B cell (primary cell): ENCODE results near the gene NINJ2. TPM values are rescaled to one million over a fixed set of nuclear protein-coding genes. Genes with fewer than 3 reads are reported as not detected.
"Not testable (repeated sequence)": the region's sequence is repeated elsewhere in the genome, so short reads cannot be mapped to it uniquely, and the experiment has no call there.

ENCODE experiments used
- ATAC-seq: fragments of 200-7000 bp; cut with Tn5 transposase; one replicate; pipeline ENCODE4 v1.10.0; 2021; ENCODE audit warnings: low read depth, mild to moderate bottlenecking, moderate number of reproducible peaks, moderate library complexity
- CTCF ChIA-PET: fragments of 350-600 bp; sonication (Branson Sonifier 250); formaldehyde crosslinking; loops from one replicate; lab custom pipeline; 2021; ENCODE audit warnings: antibody characterized with exemption, inconsistent platforms; lab: Charles Lee
- POLR2A ChIA-PET: fragments of 350-600 bp; sonication (Branson Sonifier 250); formaldehyde crosslinking; loops from one replicate; lab custom pipeline; 2021; ENCODE audit warnings: antibody characterized with exemption; lab: Charles Lee
- DNase-seq: peaks from one replicate; pipeline ENCODE4 v3.0.0; 2013
- H2AFZ ChIP-seq: 2 replicates; pipeline ENCODE4 v1.6.1; 2012; ENCODE audit warnings: mild to moderate bottlenecking, low read depth, low read length; ENCODE audit not compliant: insufficient read depth, poor library complexity, severe bottlenecking
- H3K27ac ChIP-seq, 2 donors: 1 replicate in 1 of 2; 2 replicates in 1 of 2; pipeline ENCODE4 v1.5.1; 2012 to 2013; ENCODE audit warnings: low read length in 2 of 2, mild to moderate bottlenecking in 2 of 2, moderate library complexity in 1 of 2
- H3K27me3 ChIP-seq, 4 experiments: fragments of 200-600 bp in 1 of 4; sonication (generic) in 1 of 4; replicated peaks in 1 of 4; 1 replicate in 2 of 4; 2 replicates in 2 of 4; pipeline versions ENCODE4 v1.6.1 to v1.7.0; 2013 to 2016; ENCODE audit warnings: low read length in 3 of 4, mild to moderate bottlenecking in 2 of 4, mixed read lengths in 1 of 4, moderate library complexity in 1 of 4; ENCODE audit not compliant: insufficient read depth in 4 of 4, control insufficient read depth in 3 of 4; ENCODE audit errors: control extremely low read depth in 1 of 4
- H3K36me3 ChIP-seq, 2 experiments: replicated peaks in 1 of 2; 1 replicate in 1 of 2; 2 replicates in 1 of 2; pipeline versions ENCODE4 v1.6.1 to v1.7.1; 2013; ENCODE audit warnings: low read length in 1 of 2; ENCODE audit not compliant: insufficient read depth in 2 of 2, control insufficient read depth in 1 of 2; ENCODE audit errors: control extremely low read depth in 1 of 2, extremely low read depth in 1 of 2
- H3K4me1 ChIP-seq, 2 donors: fragments of 200-600 bp in 1 of 2; sonication (generic) in 1 of 2; 1 replicate in 1 of 2; 2 replicates in 1 of 2; pipeline versions ENCODE4 v1.5.1 to v1.6.1; 2013 to 2017; ENCODE audit warnings: low read length in 2 of 2; ENCODE audit not compliant: control insufficient read depth in 2 of 2, insufficient read depth in 2 of 2
- H3K4me2 ChIP-seq: replicated peaks from 2 replicates; pipeline ENCODE3; 2012; ENCODE audit warnings: mild to moderate bottlenecking, low read depth, low read length; ENCODE audit not compliant: poor library complexity, severe bottlenecking
- H3K4me3 ChIP-seq, 5 experiments: fragments of 200-600 bp in 1 of 5; sonication (generic) in 1 of 5; 1 replicate in 3 of 5; 2 replicates in 2 of 5; pipeline versions ENCODE4 v1.5.1 to v1.7.0; 2011 to 2016; ENCODE audit warnings: low read length in 4 of 5, mild to moderate bottlenecking in 4 of 5, low read depth in 2 of 5, control low read depth in 1 of 5, moderate library complexity in 1 of 5; ENCODE audit not compliant: insufficient read depth in 1 of 5; ENCODE audit errors: control extremely low read depth in 1 of 5, extremely low read depth in 1 of 5
- H3K79me2 ChIP-seq: fragments of 200-600 bp; sonication (generic); one replicate; pipeline ENCODE4 v1.6.0; 2016; ENCODE audit warnings: low read length; ENCODE audit not compliant: control insufficient read depth, insufficient read depth
- H3K9ac ChIP-seq: fragments of 200-600 bp; sonication (generic); 2 replicates; pipeline ENCODE4 v1.6.1; 2017; ENCODE audit warnings: mild to moderate bottlenecking, low read length, moderate library complexity
- H3K9me3 ChIP-seq, 3 donors: one replicate each; pipeline versions ENCODE4 v1.6.1 to v1.7.1; 2013; ENCODE audit warnings: low read length in 2 of 3; ENCODE audit not compliant: control insufficient read depth in 2 of 3, insufficient read depth in 1 of 3; ENCODE audit errors: control extremely low read depth in 1 of 3
- H4K20me1 ChIP-seq: 2 replicates; pipeline ENCODE4 v1.6.0; 2012; ENCODE audit warnings: mild to moderate bottlenecking, low read length; ENCODE audit not compliant: insufficient read depth, control insufficient read depth, poor library complexity, severe bottlenecking
- H3K27ac Mint-ChIP-seq: one replicate; pipeline ENCODE4 v1.8.0; 2021; ENCODE audit warnings: mixed read lengths
- H3K27me3 Mint-ChIP-seq: one replicate; pipeline ENCODE4 v1.8.0; 2021; ENCODE audit warnings: mixed read lengths
- H3K4me1 Mint-ChIP-seq: one replicate; pipeline ENCODE4 v1.8.0; 2021; ENCODE audit warnings: mixed read lengths
- H3K4me3 Mint-ChIP-seq: one replicate; pipeline ENCODE4 v1.8.0; 2021; ENCODE audit warnings: mixed read lengths
- H3K9me3 Mint-ChIP-seq: one replicate; pipeline ENCODE4 v1.8.0; 2022; ENCODE audit warnings: mixed read lengths; ENCODE audit not compliant: insufficient read depth
- EZH2 ChIP-seq: IDR thresholded peaks from 2 replicates; pipeline ENCODE4 v1.6.1; 2012; ENCODE audit warnings: borderline replicate concordance, low read depth, mild to moderate bottlenecking, moderate library complexity, low read length; ENCODE audit not compliant: insufficient read depth, poor library complexity, severe bottlenecking
- WGBS: methylation state at CpG from one replicate; pipeline ENCODE4 v1.1.5; 2013; ENCODE audit warnings: missing lambda C conversion rate; ENCODE audit not compliant: insufficient coverage; 5-methylcytosine and 5-hydroxymethylcytosine counted together
- intact Hi-C: fragments of 100-400 bp; cut with micrococcal nuclease; formaldehyde crosslinking; loops from one replicate; pipeline ENCODE4 v1.10.0; 2022
- polyA plus RNA-seq: library from polyadenylated mRNA; depleted of rRNA; stranded (reverse); fragments of >200 nt; gene quantifications from 2 replicates; pipeline ENCODE4 v1.2.3, GENCODE V29; 2012
- total RNA-seq, 2 donors: library from RNA; stranded (reverse); fragments of 120-200 nt in 1 of 2; gene quantifications; 1 replicate in 1 of 2; 2 replicates in 1 of 2; pipeline versions ENCODE4 v1.2.3 to v1.2.4, GENCODE V29; 2013 to 2022
- TF ChIP-seq, protein P1 (sequence below): fragments of 200-600 bp; IDR thresholded peaks from one replicate; pipeline ENCODE4 v1.8.0; 2022; ENCODE audit warnings: antibody characterized with exemption, mild to moderate bottlenecking

Gene NINJ2
- total and polyA plus RNA-seq, 2 donors (not counting 1 experiment from before 2014, with no cell fraction given): 2.9 to 10.2 TPM

DNA sequence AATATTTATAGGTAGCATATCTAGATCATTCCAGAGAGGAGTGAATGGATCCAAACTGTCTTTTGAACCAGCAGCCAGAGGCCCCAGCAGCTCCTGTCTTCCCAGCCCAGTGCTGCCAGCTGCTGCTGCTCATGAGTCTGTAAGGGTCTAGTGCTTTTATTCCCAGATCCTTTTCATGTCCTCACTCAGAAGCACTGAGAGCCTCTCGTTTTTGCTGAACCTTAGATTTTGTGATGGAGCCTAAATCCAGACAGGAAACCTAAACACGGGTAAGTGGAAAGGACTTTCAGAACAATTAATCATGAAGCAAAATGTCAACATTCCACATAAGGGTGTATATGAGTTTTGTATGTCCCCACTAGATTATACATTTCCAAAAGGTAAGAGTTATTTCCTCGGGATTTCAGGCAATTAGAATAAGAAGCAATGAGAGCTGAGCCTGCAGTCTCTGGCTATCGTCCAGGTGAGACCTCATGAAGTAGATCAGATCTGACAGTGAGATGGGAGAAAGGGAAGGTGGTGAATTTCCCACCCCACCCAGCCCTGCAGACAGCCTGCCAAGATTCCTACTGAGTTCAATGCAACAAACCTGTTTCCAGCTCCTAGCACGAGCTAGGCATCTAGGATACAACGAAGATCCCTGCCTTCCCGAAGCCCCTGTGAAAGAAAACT is 84.4 kb downstream of the NINJ2 start:
- Histone ChIP-seq H3K36me3 (no peaks in the 10 kb centered on the region), H3K4me3 (no peak overlapping the region), H3K27me3 (no peaks in the 10 kb centered on the region), H3K4me2 (no peak overlapping the region), H3K9me3 (peaks cover 0 to 3% (median 0%) of the 10 kb centered on the region in 3 donors), H3K4me1 (peaks cover 8 to 12% of the 10 kb centered on the region in 2 donors), H2AFZ (no peak overlapping the region), H3K9ac (no peak overlapping the region), H4K20me1 (no peaks in the 10 kb centered on the region), H3K79me2 (no peaks in the 10 kb centered on the region), H3K27ac (no peak overlapping the region)
- ATAC-seq: no peak
- CTCF ChIA-PET: interaction anchor here (1.1 to 6.9 kb wide), 5 partner anchors 9 to 371 kb away, joined by 3 to 151 read pairs (median 10); partner anchors contain the start of genes RAD52 and WNK1
- Mint-ChIP-seq H3K4me3 (no peak overlapping the region), H3K9me3 (no peaks in the 10 kb centered on the region), H3K27me3 (no peaks in the 10 kb centered on the region), H3K4me1 (peaks cover 8% of the 10 kb centered on the region), H3K27ac (no peak overlapping the region)
- POLR2A ChIA-PET: no interaction called here
- 60% methylated on average over 1 of the region's 7 CpGs for WGBS
- no peak for DNase-seq
- intact Hi-C loops: no loop called here
- TF ChIP-seq, protein P1, sequence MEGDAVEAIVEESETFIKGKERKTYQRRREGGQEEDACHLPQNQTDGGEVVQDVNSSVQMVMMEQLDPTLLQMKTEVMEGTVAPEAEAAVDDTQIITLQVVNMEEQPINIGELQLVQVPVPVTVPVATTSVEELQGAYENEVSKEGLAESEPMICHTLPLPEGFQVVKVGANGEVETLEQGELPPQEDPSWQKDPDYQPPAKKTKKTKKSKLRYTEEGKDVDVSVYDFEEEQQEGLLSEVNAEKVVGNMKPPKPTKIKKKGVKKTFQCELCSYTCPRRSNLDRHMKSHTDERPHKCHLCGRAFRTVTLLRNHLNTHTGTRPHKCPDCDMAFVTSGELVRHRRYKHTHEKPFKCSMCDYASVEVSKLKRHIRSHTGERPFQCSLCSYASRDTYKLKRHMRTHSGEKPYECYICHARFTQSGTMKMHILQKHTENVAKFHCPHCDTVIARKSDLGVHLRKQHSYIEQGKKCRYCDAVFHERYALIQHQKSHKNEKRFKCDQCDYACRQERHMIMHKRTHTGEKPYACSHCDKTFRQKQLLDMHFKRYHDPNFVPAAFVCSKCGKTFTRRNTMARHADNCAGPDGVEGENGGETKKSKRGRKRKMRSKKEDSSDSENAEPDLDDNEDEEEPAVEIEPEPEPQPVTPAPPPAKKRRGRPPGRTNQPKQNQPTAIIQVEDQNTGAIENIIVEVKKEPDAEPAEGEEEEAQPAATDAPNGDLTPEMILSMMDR: no peak
- no peak for TF ChIP-seq EZH2

- DNase-seq, H3K36me3 ChIP-seq, H3K4me2 ChIP-seq, H2AFZ ChIP-seq, H3K9ac ChIP-seq, H3K9me3 Mint-ChIP-seq, H3K27me3 Mint-ChIP-seq, H3K4me1 Mint-ChIP-seq, H3K79me2 ChIP-seq, ATAC-seq, POLR2A ChIA-PET, H3K27ac ChIP-seq, H3K4me3 ChIP-seq, H4K20me1 ChIP-seq, H3K9me3 ChIP-seq, H3K27ac Mint-ChIP-seq, H3K4me3 Mint-ChIP-seq, H3K27me3 ChIP-seq: not testable (repeated sequence)
- H3K4me1 ChIP-seq: peaks cover 8 to 12% of the 10 kb centered on the region in 2 donors
- CTCF ChIA-PET: interaction anchor here (1.1 to 6.9 kb wide), 5 partner anchors 9 to 371 kb away, joined by 3 to 151 read pairs (median 10); partner anchors contain the start of genes RAD52 and WNK1
- intact Hi-C loops: loop anchor here (2.0 kb wide), 1 partner anchor 371 kb away; the partner anchor contains the start of gene RAD52
- 99% methylated on average over 14 of the region's 19 CpGs for WGBS
Measured at GRCh38 chr12:577994-578747, 85.1 kb downstream of the NINJ2 start.
